ENCODE data around the gene SLC16A3. TPM values are rescaled to one million over a fixed set of nuclear protein-coding genes. Genes with fewer than 3 reads are reported as not detected.
"Not testable (repeated sequence)": the region's sequence is repeated elsewhere in the genome, so short reads cannot be mapped to it uniquely, and the experiment has no call there.

The SLC16A3 gene
- total RNA-seq, 2 experiments from 2014 or later, result 93.2 to 157 TPM

GRCh38 chr17:82205720-82206508 lies 22.9 kb upstream of the SLC16A3 start:
- Mint-ChIP-seq H3K9me3 (ENCODE audit: low read depth) (no peaks in the 10 kb centered on the region), H3K4me3 (peak overlapping the region; percentile 60), H3K36me3 (ENCODE audit: low read depth) (peaks cover 8% of the 10 kb centered on the region), H3K27ac (peak overlapping the region; percentile 93), H3K27me3 (no peaks in the 10 kb centered on the region), H3K4me1 (peaks cover 52% of the 10 kb centered on the region)
- POLR2A ChIA-PET, result interaction anchor here (0.6 to 1.5 kb wide), 4 partner anchors 30 to 168 kb away, joined by 3 to 6 read pairs (median 3); partner anchors contain the start of gene DCXR
- ATAC-seq (peak; percentile 76), DNase-seq (peak; percentile 89)
- intact Hi-C loops (cut with DNase I, micrococcal nuclease), result loop anchor here in 1 of 2 experiments (1.0 kb wide), 3 partner anchors 22 to 208 kb away; no protein-coding TSS in a partner anchor
- CTCF ChIA-PET, result interaction anchor here (0.6 to 2.5 kb wide), 18 partner anchors 9 to 322 kb away, joined by 3 to 19 read pairs (median 4); partner anchors contain the start of genes CD7, DCXR and SLC16A3

- H3K27me3 Mint-ChIP-seq; CTCF ChIA-PET; DNase-seq; intact Hi-C loops (cut with DNase I, micrococcal nuclease); H3K9me3 Mint-ChIP-seq (ENCODE audit: low read depth); H3K36me3 Mint-ChIP-seq (ENCODE audit: low read depth); ATAC-seq; POLR2A ChIA-PET; H3K4me3 Mint-ChIP-seq; H3K27ac Mint-ChIP-seq: not testable (repeated sequence)
- H3K4me1 Mint-ChIP-seq, result peaks cover 38% of the 10 kb centered on the region
These were observed 18.2 kb upstream of the SLC16A3 start for GRCh38 chr17:82210655-82211054.

DNA sequence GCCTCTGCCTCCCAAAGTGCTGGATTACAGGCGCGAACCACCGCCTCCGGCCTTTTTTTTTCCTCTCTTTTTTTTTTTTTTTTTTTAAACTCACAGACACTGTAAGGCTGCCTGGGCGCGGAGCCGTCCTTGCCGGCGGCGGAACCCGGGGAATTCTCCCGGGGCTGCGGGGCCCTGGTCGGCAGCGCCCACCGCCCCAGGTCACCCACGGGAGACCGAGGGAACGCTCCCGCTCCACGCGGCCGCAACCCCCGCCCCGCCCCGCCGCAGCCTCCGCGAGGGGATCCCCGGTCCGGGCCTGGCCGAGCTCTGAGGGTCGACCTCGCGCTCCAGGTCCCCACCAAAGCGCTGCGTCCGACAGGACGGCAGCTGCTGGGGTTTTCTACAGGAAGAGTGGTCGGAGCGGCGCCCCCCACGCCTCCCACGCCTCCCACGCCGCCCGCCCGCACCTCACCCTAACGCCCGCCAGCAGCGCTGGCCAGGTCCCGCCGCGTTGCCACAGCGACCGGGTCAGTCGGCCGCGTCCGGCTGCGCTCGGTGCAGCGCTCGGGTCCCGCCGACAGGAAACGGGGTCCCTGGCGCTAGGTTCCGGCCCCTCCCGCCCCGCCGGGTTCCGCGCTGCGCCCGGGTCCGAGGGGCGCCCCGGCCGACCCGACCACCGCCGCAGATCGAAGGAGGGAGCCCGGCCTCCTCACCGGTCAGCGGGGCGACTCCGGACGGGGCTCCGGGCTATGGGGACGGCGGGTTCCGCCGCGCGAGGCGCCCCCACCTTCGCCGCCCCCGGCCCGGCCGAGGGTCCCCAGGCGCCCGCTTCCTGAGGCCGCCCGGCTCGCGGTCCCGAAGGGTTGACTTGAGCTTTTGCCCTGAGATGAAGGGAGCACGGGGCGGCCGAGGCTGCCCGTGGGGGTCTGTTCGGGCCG lies 16.3 kb upstream of the SLC16A3 start, which contains the start of gene CCDC57:
Gene CCDC57 (minus strand): TSS at position 512 of the 920 bp plus-strand sequence. CDS start 10,898 bp downstream, outside the sequence.
- ChIA-PET CTCF (interaction anchor here (1.4 to 1.5 kb wide), 2 partner anchors 11 to 71 kb away, joined by 3 to 5 read pairs; no protein-coding TSS in a partner anchor), POLR2A (no interaction called here)
- ATAC-seq, result peak; percentile 67
- Mint-ChIP-seq H3K9me3 (ENCODE audit: low read depth) (no peaks in the 10 kb centered on the region), H3K4me3 (peak within 1 kb of the TSS; percentile 76), H3K36me3 (ENCODE audit: low read depth) (peaks cover 2% of the 10 kb centered on the region), H3K27ac (peak within 1 kb of the TSS; percentile 66), H3K4me1 (peaks cover 39% of the 10 kb centered on the region), H3K27me3 (no peaks in the 10 kb centered on the region)
- DNase-seq, result peak; percentile 88
- intact Hi-C loops (cut with DNase I, micrococcal nuclease), result loop anchor here in 1 of 2 experiments (1.0 to 2.0 kb wide), 4 partner anchors 16 to 379 kb away; partner anchors contain the start of genes FASN and MCRIP1

- CTCF ChIA-PET, result no interaction called here
- POLR2A ChIA-PET, result no interaction called here
- peak; percentile 73 for DNase-seq
These were observed 15.4 kb upstream of the SLC16A3 start for GRCh38 chr17:82213251-82214011.

DNA sequence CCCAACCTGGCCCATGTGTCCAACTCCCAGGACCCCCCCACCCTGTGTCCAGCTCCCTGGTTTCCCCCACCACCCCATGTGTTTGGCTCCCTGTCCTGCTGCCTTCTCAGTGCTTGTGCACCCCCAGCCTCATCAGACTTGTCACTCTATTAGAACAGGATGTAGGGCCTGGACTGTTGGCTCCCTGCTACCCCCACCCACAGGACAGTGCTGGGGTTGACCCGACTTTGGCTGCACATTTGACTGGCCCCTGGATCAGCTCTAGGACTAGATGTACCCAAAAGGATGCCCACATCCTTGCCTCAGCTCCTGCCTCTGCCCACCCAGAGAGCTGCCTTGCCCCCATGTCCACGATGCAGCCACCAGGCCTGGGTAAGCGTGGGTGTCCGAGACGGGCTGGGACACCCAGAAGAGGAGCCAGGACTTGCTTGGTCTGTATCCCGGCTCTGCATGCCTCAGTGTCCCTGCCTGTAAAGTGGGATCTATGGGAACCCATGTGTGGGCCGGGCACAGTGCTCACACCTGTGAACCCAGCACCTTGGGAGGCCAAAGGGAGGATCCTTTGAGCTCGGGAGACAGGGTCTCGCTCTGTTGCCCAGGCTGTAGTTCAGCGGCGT lies 14.7 kb upstream of the SLC16A3 start:
- DNase-seq (no peak), ATAC-seq (no peak)
- CTCF ChIA-PET, result interaction anchor here (1.0 to 2.0 kb wide), 2 partner anchors 8 to 107 kb away, joined by 3 to 8 read pairs; no protein-coding TSS in a partner anchor
- H3K27ac Mint-ChIP-seq, result no peak overlapping the region
- peak overlapping the region; percentile 75 for H3K4me3 Mint-ChIP-seq
- intact Hi-C loops (cut with DNase I, micrococcal nuclease), result no loop called here
- no peaks in the 10 kb centered on the region for H3K9me3 Mint-ChIP-seq (ENCODE audit: low read depth)
- POLR2A ChIA-PET, result no interaction called here
- H3K36me3 Mint-ChIP-seq (ENCODE audit: low read depth), result no peaks in the 10 kb centered on the region
- peaks cover 39% of the 10 kb centered on the region for H3K4me1 Mint-ChIP-seq
- no peaks in the 10 kb centered on the region for H3K27me3 Mint-ChIP-seq

More at GRCh38 chr17:82213251-82214011, 15.4 kb upstream of the SLC16A3 start:
- no peaks in the 10 kb centered on the region for H3K36me3 Mint-ChIP-seq (ENCODE audit: low read depth)
- ATAC-seq, result peak; percentile 30
- H3K4me3 Mint-ChIP-seq, result peak overlapping the region; percentile 75
- H3K9me3 Mint-ChIP-seq (ENCODE audit: low read depth), result no peaks in the 10 kb centered on the region
- H3K27ac Mint-ChIP-seq, result peak overlapping the region; percentile 66
- no peaks in the 10 kb centered on the region for H3K27me3 Mint-ChIP-seq
- intact Hi-C loops (cut with DNase I, micrococcal nuclease), result loop anchor here in 1 of 2 experiments (2.0 kb wide), 2 partner anchors 85 to 115 kb away; partner anchors contain the start of gene FASN
- peaks cover 39% of the 10 kb centered on the region for H3K4me1 Mint-ChIP-seq

- no peak overlapping the region for H3K4me3 Mint-ChIP-seq
- DNase-seq (peak; percentile 57), ATAC-seq (no peak)
- POLR2A ChIA-PET, result no interaction called here
- intact Hi-C loops (cut with DNase I, micrococcal nuclease), result no loop called here
- CTCF ChIA-PET, result interaction anchor here (1.0 to 2.0 kb wide), 2 partner anchors 9 to 106 kb away, joined by 3 to 8 read pairs; no protein-coding TSS in a partner anchor
- H3K4me1 Mint-ChIP-seq, result peaks cover 35% of the 10 kb centered on the region
- no peaks in the 10 kb centered on the region for H3K27me3 Mint-ChIP-seq
- H3K36me3 Mint-ChIP-seq (ENCODE audit: low read depth), result no peaks in the 10 kb centered on the region
- no peak overlapping the region for H3K27ac Mint-ChIP-seq
- no peaks in the 10 kb centered on the region for H3K9me3 Mint-ChIP-seq (ENCODE audit: low read depth)
These were observed 13.5 kb upstream of the SLC16A3 start for GRCh38 chr17:82215095-82215971.

GRCh38 chr17:82215972-82216300 lies 12.9 kb upstream of the SLC16A3 start:
- no peaks in the 10 kb centered on the region for H3K9me3 Mint-ChIP-seq (ENCODE audit: low read depth)
- H3K27me3 Mint-ChIP-seq, result no peaks in the 10 kb centered on the region
- intact Hi-C loops (cut with DNase I, micrococcal nuclease), result no loop called here
- ChIA-PET CTCF (interaction anchor here (2.0 kb wide), 1 partner anchor 10 kb away, joined by 8 read pairs; no protein-coding TSS in a partner anchor), POLR2A (interaction anchor here (0.6 kb wide), 1 partner anchor 17 kb away, joined by 5 read pairs; no protein-coding TSS in a partner anchor)
- no peaks in the 10 kb centered on the region for H3K36me3 Mint-ChIP-seq (ENCODE audit: low read depth)
- no peak overlapping the region for H3K27ac Mint-ChIP-seq
- DNase-seq (no peak), ATAC-seq (no peak)
- peak overlapping the region; percentile 23 for H3K4me3 Mint-ChIP-seq
- H3K4me1 Mint-ChIP-seq, result peaks cover 35% of the 10 kb centered on the region

DNA sequence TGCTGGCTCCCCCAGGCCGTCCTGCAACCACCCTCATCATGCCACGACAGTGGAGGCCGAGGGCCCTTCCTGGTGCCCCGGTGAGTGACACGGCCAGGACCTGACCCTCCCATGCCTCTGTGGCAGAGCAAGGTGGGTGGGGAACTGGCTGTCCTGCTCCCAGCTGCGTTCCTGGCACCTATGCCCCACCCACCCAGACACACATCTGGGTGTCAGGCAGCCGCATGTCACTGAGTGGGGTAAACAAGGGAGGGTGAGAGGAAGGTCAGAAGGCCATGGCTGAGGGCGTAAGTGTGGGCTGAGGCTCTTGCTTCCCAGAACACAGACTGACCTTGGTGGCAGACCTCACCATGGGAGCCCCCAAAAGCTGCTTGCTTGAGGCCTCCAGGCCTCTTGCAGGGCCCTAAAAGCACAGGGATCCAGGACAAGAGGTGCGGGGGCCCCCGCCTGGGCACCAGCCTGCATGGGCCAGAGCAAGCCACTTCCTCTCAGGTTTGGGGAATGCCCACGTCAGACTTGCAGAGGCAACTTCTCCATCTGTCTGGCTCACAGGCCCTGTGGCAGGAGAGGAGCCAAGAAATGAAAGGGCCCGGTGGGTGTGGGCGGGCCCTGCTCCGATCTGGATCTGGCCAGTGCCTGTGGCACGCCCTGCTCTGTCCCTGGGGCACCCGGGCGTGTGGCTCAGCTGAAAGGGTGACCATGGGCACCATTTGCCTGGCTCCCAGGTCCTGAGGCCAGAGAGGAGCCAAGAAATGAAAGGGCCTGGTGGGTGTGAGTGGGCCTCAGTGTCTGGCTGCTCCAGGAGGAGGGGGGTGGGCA lies 12.3 kb upstream of the SLC16A3 start:
- no peaks in the 10 kb centered on the region for H3K36me3 Mint-ChIP-seq (ENCODE audit: low read depth)
- ChIA-PET POLR2A (interaction anchor here (0.6 kb wide), 1 partner anchor 18 kb away, joined by 5 read pairs; no protein-coding TSS in a partner anchor), CTCF (interaction anchor here (2.0 kb wide), 1 partner anchor 10 kb away, joined by 8 read pairs; no protein-coding TSS in a partner anchor)
- H3K27me3 Mint-ChIP-seq, result no peaks in the 10 kb centered on the region
- peak overlapping the region; percentile 23 for H3K4me3 Mint-ChIP-seq
- H3K27ac Mint-ChIP-seq, result peak overlapping the region; percentile 58
- no peaks in the 10 kb centered on the region for H3K9me3 Mint-ChIP-seq (ENCODE audit: low read depth)
- peak; percentile 79 for DNase-seq
- intact Hi-C loops (cut with DNase I, micrococcal nuclease), result no loop called here
- H3K4me1 Mint-ChIP-seq, result peaks cover 32% of the 10 kb centered on the region
- peak; percentile 71 for ATAC-seq

DNA sequence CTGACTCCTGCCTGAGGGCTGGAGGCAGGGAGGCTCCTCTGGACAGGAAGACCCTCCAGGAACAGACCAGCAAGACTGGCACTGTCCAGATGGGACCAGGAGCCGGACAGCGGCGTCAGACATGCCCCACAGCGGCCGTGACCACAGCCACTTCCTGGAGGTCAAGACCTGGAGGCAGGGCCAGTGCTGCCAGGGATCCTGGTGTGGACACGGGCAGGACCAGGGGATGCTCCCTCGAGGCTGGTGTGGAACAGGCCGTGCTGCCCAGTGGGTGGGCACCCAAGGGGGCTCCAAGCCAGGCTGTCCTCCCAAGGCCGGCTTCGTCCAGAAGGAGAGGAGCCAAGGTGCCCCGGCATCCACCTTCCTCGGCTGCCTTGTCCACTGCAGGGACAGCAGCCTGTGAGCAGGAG lies 11.7 kb upstream of the SLC16A3 start:
- intact Hi-C loops (cut with DNase I, micrococcal nuclease), result no loop called here
- ChIA-PET POLR2A (no interaction called here), CTCF (no interaction called here)
- H3K27ac Mint-ChIP-seq, result no peak overlapping the region
- ATAC-seq (no peak), DNase-seq (no peak)
- no peaks in the 10 kb centered on the region for H3K9me3 Mint-ChIP-seq (ENCODE audit: low read depth)
- H3K4me1 Mint-ChIP-seq, result peaks cover 28% of the 10 kb centered on the region
- no peak overlapping the region for H3K4me3 Mint-ChIP-seq
- no peaks in the 10 kb centered on the region for H3K27me3 Mint-ChIP-seq
- H3K36me3 Mint-ChIP-seq (ENCODE audit: low read depth), result no peaks in the 10 kb centered on the region

Data from activated CD4-positive, alpha-beta T cell treated with anti-CD3 and anti-CD28 coated beads for 36 hours (primary cell).